Measurements from ENCODE around the gene DAD1. TPM values are rescaled to one million over a fixed set of nuclear protein-coding genes. Genes with fewer than 3 reads are reported as not detected.
A peak's percentile ranks its signal among the peaks of the same experiment; 100 is the strongest.

The DAD1 gene
- total and polyA plus RNA-seq, 12 donors: 82.4 to 420 (median 136) TPM

GRCh38 chr14:22537436-22538310, 51.4 kb downstream of the DAD1 start:
- 94% methylated on average over 8 of the region's 8 CpGs for WGBS, 2 donors
- H3K27me3 ChIP-seq: no peaks in the 10 kb centered on the region
- H3K36me3 ChIP-seq: no peaks in the 10 kb centered on the region
- no peak for TF ChIP-seq CTCF (IDR thresholded peaks at IDR 0.05)
- peak overlapping the region in 1 of 10 donors; percentile 1 for H3K4me3 ChIP-seq
- ATAC-seq: peak in 2 of 8 donors; percentile 10 to 40
- H3K9me3 ChIP-seq: no peaks in the 10 kb centered on the region
- H3K27ac ChIP-seq: peak overlapping the region in 7 of 10 donors; percentile 9 to 61 (median 38)
- no peak for DNase-seq
- H3K4me1 ChIP-seq: peaks cover 0 to 65% (median 24%) of the 10 kb centered on the region in 9 donors
- intact Hi-C loops (cut with DNase I): no loop called here

- Histone ChIP-seq H3K4me1 (peaks cover 0 to 67% (median 24%) of the 10 kb centered on the region in 9 donors), H3K27me3 (no peaks in the 10 kb centered on the region), H3K9me3 (no peaks in the 10 kb centered on the region), H3K36me3 (no peaks in the 10 kb centered on the region), H3K4me3 (no peak overlapping the region), H3K27ac (peak overlapping the region in 8 of 10 donors; percentile 9 to 61 (median 40))
- DNase-seq (peak in 1 of 2 donors; percentile 58), ATAC-seq (peak; percentile 80 to 95 (median 91))
- 51 to 56% methylated on average over 6 of the region's 6 CpGs for WGBS, 2 donors
- TF ChIP-seq CTCF (IDR thresholded peaks at IDR 0.05): no peak
- intact Hi-C loops (cut with DNase I): no loop called here
These were observed 52.1 kb downstream of the DAD1 start for GRCh38 chr14:22536853-22537338.

GRCh38 chr14:22535916-22536315, 53.1 kb downstream of the DAD1 start:
- H3K27me3 ChIP-seq: no peaks in the 10 kb centered on the region
- intact Hi-C loops (cut with DNase I): no loop called here
- H3K9me3 ChIP-seq: no peaks in the 10 kb centered on the region
- no peak for DNase-seq
- TF ChIP-seq CTCF (IDR thresholded peaks at IDR 0.05): no peak
- H3K4me1 ChIP-seq: peaks cover 0 to 67% (median 24%) of the 10 kb centered on the region in 9 donors
- H3K36me3 ChIP-seq: no peaks in the 10 kb centered on the region
- H3K27ac ChIP-seq: peak overlapping the region in 6 of 10 donors; percentile 9 to 61 (median 40)
- ATAC-seq: no peak
- no peak overlapping the region for H3K4me3 ChIP-seq

DNA sequence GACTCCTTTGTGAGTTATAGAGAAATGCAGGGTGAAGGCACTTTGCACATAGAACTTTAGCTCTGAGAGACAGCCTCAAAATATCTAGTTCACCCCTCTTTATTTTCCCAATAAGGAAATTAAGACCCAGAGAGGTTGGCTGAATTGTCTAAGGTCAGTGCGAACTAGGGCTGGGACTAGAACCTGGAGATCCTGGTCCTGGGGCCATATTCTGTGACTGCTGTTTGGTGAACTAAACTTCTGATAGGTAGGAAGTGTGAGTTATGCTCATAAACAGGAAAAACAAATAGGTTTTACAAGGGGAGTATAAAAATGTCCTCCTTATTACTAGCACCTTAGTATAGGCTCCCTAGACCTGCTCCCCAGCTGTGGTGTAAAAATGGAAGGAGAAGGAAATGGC, 53.9 kb downstream of the DAD1 start:
- Histone ChIP-seq H3K36me3 (no peaks in the 10 kb centered on the region), H3K4me3 (no peak overlapping the region), H3K27ac (peak overlapping the region in 1 of 10 donors; percentile 15), H3K9me3 (no peaks in the 10 kb centered on the region), H3K4me1 (peaks cover 0 to 62% (median 24%) of the 10 kb centered on the region in 9 donors), H3K27me3 (no peaks in the 10 kb centered on the region)
- no peak for ATAC-seq
- intact Hi-C loops (cut with DNase I): no loop called here
- no peak for TF ChIP-seq CTCF (IDR thresholded peaks at IDR 0.05)
- whole genome bisulfite sequencing, 2 donors: 97% methylated on average over 1 of the region's 1 CpG
- DNase-seq: no peak

Data from heart right ventricle (tissue), 16 donors.